Body of pancreas (tissue), 4 donors: ENCODE results near the gene CRIP1. TPM values are rescaled to one million over a fixed set of nuclear protein-coding genes. Genes with fewer than 3 reads are reported as not detected.

ENCODE experiments used
- ATAC-seq: fragments of 150-250 bp; one replicate; pipeline ENCODE4 v1.9.1; 2016
- DNase-seq, 4 donors: peaks; one replicate each; pipeline ENCODE4 v3.0.0-alpha.2; 2019
- H3K27ac ChIP-seq, 4 donors: fragments of 200-600 bp; sonication (generic); 1 replicate in 3 of 4; 2 replicates in 1 of 4; pipeline versions ENCODE4 v1.5.1 to v1.6.1; 2016 to 2019; ENCODE audit warnings: mild to moderate bottlenecking in 1 of 4, mixed read lengths in 1 of 4, moderate library complexity in 1 of 4
- H3K27me3 ChIP-seq, 2 donors: fragments of 200-600 bp; sonication (generic); one replicate each; pipeline ENCODE4 v1.6.0; 2016; ENCODE audit warnings: mild to moderate bottlenecking in 1 of 2
- H3K36me3 ChIP-seq, 2 donors: fragments of 200-600 bp; sonication (generic); replicated peaks in 1 of 2; 2 replicates each; pipeline ENCODE4 v1.5.1; 2016; ENCODE audit warnings: low read depth in 2 of 2; ENCODE audit not compliant: insufficient read depth in 1 of 2
- H3K4me1 ChIP-seq: fragments of 200-600 bp; sonication (generic); one replicate; pipeline ENCODE4 v1.6.0; 2016
- H3K4me3 ChIP-seq, 2 donors: fragments of 200-600 bp; sonication (generic); 1 replicate in 1 of 2; 2 replicates in 1 of 2; pipeline ENCODE4 v1.5.1; 2016 to 2019
- H3K9me3 ChIP-seq, 3 donors: fragments of 200-600 bp; sonication (generic); 1 replicate in 2 of 3; 2 replicates in 1 of 3; pipeline ENCODE4 v1.5.1; 2016
- CTCF ChIP-seq, 7 experiments: fragments of 450-650 bp in 4 of 7; fragments of 200-600 bp in 3 of 7; sonication (generic) in 3 of 7; IDR thresholded peaks; one replicate each; pipeline ENCODE4 v1.5.1; 2016 to 2019; ENCODE audit warnings: antibody characterized with exemption in 7 of 7
- POLR2A ChIP-seq, 3 donors: fragments of 450-650 bp; IDR thresholded peaks; one replicate each; pipeline ENCODE4 v1.6.1; 2016; ENCODE audit warnings: antibody characterized with exemption in 3 of 3, mild to moderate bottlenecking in 2 of 3
- WGBS, 2 donors: methylation state at CpG; one replicate each; pipeline ENCODE4 v1.1.5; 2017; 5-methylcytosine and 5-hydroxymethylcytosine counted together
- intact Hi-C: fragments of 100-400 bp; cut with DNase I; formaldehyde crosslinking; loops from one replicate; pipeline ENCODE4 v1.15.1; 2023
- total RNA-seq, 2 donors: library from RNA; depleted of rRNA; stranded (reverse); fragments of >200 nt; gene quantifications; one replicate each; pipeline ENCODE4 v1.1.0, GENCODE V29; 2016

Gene CRIP1
- total RNA-seq, 2 donors from 2014 or later = 2.6 to 5.4 TPM

GRCh38 chr14:105507247-105507646, 20.6 kb downstream of the CRIP1 start:
- whole genome bisulfite sequencing, 2 donors = 55 to 69% methylated on average over 16 to 17 of the region's 17 CpGs

GRCh38 chr14:105508069-105508468, 21.4 kb downstream of the CRIP1 start:
- no peaks in the 10 kb centered on the region for H3K36me3 ChIP-seq
- DNase-seq (no peak), ATAC-seq (no peak)
- H3K4me1 ChIP-seq = no peaks in the 10 kb centered on the region
- TF ChIP-seq CTCF (IDR thresholded peaks at IDR 0.05) (no peak), POLR2A (IDR thresholded peaks at IDR 0.05) (no peak)
- intact Hi-C loops = no loop called here
- H3K27ac ChIP-seq = no peak overlapping the region
- H3K27me3 ChIP-seq = peaks cover 0 to 8% of the 10 kb centered on the region in 2 donors
- 59 to 68% methylated on average over 16 of the region's 16 CpGs for WGBS, 2 donors
- no peaks in the 10 kb centered on the region for H3K9me3 ChIP-seq
- H3K4me3 ChIP-seq = no peak overlapping the region

More at GRCh38 chr14:105507247-105507646, 20.6 kb downstream of the CRIP1 start:
- Histone ChIP-seq H3K36me3 (no peaks in the 10 kb centered on the region), H3K4me3 (no peak overlapping the region), H3K9me3 (no peaks in the 10 kb centered on the region), H3K27ac (no peak overlapping the region), H3K4me1 (no peaks in the 10 kb centered on the region), H3K27me3 (peaks cover 0 to 8% of the 10 kb centered on the region in 2 donors)
- no peak for DNase-seq
- no peak for ATAC-seq
- TF ChIP-seq POLR2A (IDR thresholded peaks at IDR 0.05) (no peak), CTCF (IDR thresholded peaks at IDR 0.05) (no peak)
- intact Hi-C loops = no loop called here

GRCh38 chr14:105508601-105509000, 21.9 kb downstream of the CRIP1 start:
- DNase-seq (no peak), ATAC-seq (no peak)
- no peaks in the 10 kb centered on the region for H3K4me1 ChIP-seq
- intact Hi-C loops = no loop called here
- H3K4me3 ChIP-seq = no peak overlapping the region
- TF ChIP-seq CTCF (IDR thresholded peaks at IDR 0.05) (no peak), POLR2A (IDR thresholded peaks at IDR 0.05) (no peak)
- 69 to 80% methylated on average over 12 of the region's 12 CpGs for WGBS, 2 donors
- H3K36me3 ChIP-seq = no peaks in the 10 kb centered on the region
- no peak overlapping the region for H3K27ac ChIP-seq
- no peaks in the 10 kb centered on the region for H3K9me3 ChIP-seq
- peaks cover 0 to 8% of the 10 kb centered on the region in 2 donors for H3K27me3 ChIP-seq

- TF ChIP-seq POLR2A (IDR thresholded peaks at IDR 0.05) = no peak
- no peak for TF ChIP-seq CTCF (IDR thresholded peaks at IDR 0.05)
- H3K9me3 ChIP-seq = no peaks in the 10 kb centered on the region
- H3K4me1 ChIP-seq = no peaks in the 10 kb centered on the region
- no peak for DNase-seq
- intact Hi-C loops = no loop called here
- no peak overlapping the region for H3K4me3 ChIP-seq
- ATAC-seq = no peak
- 51 to 57% methylated on average over 3 to 5 of the region's 5 CpGs for WGBS, 2 donors
- no peak overlapping the region for H3K27ac ChIP-seq
- H3K27me3 ChIP-seq = no peaks in the 10 kb centered on the region
- H3K36me3 ChIP-seq = no peaks in the 10 kb centered on the region
These were observed 30.4 kb downstream of the CRIP1 start for GRCh38 chr14:105517096-105517495.

GRCh38 chr14:105519946-105520698, 33.4 kb downstream of the CRIP1 start:
- intact Hi-C loops = no loop called here
- H3K4me3 ChIP-seq = no peak overlapping the region
- TF ChIP-seq POLR2A (IDR thresholded peaks at IDR 0.05) (no peak), CTCF (IDR thresholded peaks at IDR 0.05) (no peak)
- no peak for DNase-seq
- H3K27me3 ChIP-seq = no peaks in the 10 kb centered on the region
- no peaks in the 10 kb centered on the region for H3K4me1 ChIP-seq
- WGBS, 2 donors = 61 to 66% methylated on average over 14 of the region's 14 CpGs
- ATAC-seq = no peak
- no peak overlapping the region for H3K27ac ChIP-seq
- no peaks in the 10 kb centered on the region for H3K36me3 ChIP-seq
- no peaks in the 10 kb centered on the region for H3K9me3 ChIP-seq
